GM12872 (cell line): ENCODE results near the gene EIF4G2.

Experiments used
- CTCF ChIP-seq: IDR thresholded peaks from 3 replicates; pipeline ENCODE4 v1.5.1; 2011; ENCODE audit warnings: low read depth, mild to moderate bottlenecking, low read length, moderate library complexity; ENCODE audit not compliant: insufficient read depth

Gene EIF4G2

GRCh38 chr11:10779086-10779485 is 29.6 kb downstream of the EIF4G2 start:
- no peak for TF ChIP-seq CTCF

DNA sequence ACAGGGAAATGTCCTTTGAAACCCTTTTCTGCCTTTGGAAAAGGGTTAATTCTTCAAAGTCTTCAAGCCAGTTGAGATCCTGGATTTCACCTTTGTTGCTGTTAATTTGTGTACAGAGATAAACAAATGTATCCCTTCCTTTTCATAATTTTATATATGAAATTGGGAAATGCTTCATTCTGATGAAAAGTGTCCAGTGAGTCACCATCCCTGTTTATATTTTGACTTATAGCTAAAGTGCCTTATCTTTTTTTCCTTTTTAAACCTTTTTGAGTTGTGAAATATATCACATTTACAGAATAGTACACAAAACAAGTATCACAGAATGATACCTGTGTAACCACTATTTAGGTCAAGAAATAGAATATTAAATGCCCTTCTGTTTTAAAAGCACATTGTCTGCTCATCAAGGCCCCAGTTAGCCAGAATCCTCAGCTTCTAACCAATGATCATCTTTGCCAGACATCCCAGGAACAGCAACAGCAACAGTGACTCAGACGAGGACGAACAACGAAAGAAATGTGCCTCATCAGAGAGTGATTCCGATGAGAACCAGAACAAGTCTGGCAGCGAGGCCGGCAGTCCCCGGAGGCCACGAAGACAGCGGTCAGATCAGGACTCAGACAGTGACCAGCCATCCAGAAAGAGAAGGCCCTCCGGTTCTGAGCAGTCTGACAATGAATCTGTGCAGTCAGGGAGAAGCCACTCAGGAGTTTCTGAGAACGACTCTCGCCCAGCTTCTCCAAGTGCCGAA is 30.3 kb downstream of the EIF4G2 start:
- no peak for TF ChIP-seq CTCF

DNA sequence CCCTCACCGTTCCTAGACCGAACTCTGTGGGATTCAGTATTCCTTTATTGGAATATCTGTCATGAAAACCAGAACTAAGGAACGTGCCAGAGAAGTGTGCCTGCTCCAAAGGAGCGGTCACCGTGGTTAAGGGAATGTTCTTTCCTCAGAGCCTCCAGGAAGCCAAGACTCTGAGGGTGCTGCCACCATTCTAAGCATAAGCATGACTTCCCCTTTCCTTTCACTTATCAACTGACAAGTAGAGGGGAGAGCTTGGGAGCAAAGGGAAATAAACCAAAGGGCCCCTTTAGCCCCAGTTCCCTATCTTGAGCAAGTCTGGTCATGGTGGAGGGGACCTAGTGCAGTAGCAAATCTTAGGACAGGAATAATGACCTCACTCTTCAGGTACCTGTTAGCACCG is 30.9 kb downstream of the EIF4G2 start:
- TF ChIP-seq CTCF: no peak

DNA sequence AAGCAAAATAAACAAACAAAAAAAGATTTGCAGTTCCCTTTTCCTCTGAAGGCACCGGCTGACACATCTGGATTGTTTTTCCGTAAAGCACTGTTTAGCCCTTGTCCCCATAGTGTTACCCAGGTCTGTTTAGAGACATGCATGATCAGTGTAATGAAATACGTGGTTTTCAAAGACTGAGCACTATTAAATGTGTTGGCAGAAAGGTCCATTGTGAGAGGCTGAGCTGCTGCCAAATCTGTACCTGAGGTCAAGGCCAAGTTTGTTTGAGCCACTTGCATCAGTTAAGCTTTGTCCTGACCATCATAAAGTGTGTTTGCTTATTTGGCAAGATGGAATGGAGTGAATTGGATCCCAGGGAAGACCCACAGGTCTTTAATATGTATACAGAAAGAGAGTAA is 31.3 kb downstream of the EIF4G2 start:
- TF ChIP-seq CTCF: no peak

GRCh38 chr11:10774811-10775210 is 33.9 kb downstream of the EIF4G2 start:
- no peak for TF ChIP-seq CTCF

DNA sequence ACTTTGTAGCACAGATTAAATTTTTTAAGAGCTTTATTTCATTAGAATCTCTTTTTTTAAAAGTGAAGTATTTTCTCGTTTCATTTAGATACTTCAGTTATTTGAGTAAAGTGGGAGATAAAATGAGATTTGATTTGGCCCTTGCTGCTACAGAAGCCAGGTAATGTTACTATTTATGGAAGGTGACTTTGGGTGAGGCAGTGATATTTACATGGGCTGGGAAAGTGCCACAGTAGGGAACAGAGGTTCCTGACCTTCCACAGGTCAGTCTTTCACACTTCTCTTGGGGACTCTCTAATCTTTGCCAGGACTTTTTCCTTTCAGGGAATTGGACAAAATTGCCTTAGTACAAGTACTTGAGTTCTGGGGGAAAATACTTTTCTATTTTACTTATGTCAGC is 37.3 kb downstream of the EIF4G2 start:
- no peak for TF ChIP-seq CTCF

GRCh38 chr11:10770626-10771254 is 38.0 kb downstream of the EIF4G2 start:
- peak; percentile 75 for TF ChIP-seq CTCF
